ENCODE measurements around the gene SPATA6. TPM values are rescaled to one million over a fixed set of nuclear protein-coding genes. Genes with fewer than 3 reads are reported as not detected.

SPATA6 gene
- total and polyA plus RNA-seq, 2 donors (not counting 3 experiments of a cell fraction or from before 2014, with no cell fraction given), result 0.79 to 4.9 TPM

DNA sequence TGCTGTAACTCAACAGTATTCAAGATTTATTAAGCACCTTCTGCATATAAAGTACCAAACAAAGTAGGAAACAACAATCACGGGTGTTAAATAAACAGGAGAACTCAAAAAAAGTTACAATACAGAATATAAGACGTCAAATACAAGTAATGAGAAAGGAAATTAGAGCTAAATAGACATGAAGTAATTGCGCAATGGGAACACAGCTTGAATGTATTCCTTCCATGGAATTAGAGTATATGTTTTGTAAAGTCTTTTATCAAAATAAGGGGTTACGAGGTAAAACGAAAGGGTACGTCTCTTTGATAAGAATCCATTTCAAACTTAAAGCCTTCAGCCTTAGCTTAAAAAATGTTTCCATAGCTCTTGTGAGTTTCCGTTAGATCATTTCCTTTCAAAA, 109.1 kb downstream of the SPATA6 start:
- no peak overlapping the region for H3K4me3 ChIP-seq (replicated peaks in 1 of 3; ENCODE audit: insufficient read depth in 1 of 3, low read depth in 1 of 3, low read length in 3 of 3)
- H3K4me2 ChIP-seq (ENCODE audit: insufficient read depth, low read length), result no peak overlapping the region
- TF ChIP-seq POLR2A (IDR thresholded peaks at IDR 0.05; ENCODE audit: low read depth, low read length) (no peak), POLR2AphosphoS5 (IDR thresholded peaks at IDR 0.05; ENCODE audit: insufficient read depth, low read depth, low read length) (no peak), MYC (IDR thresholded peaks at IDR 0.05; ENCODE audit: low read depth, low read length) (no peak), FOS (IDR thresholded peaks at IDR 0.05; ENCODE audit: borderline replicate concordance, insufficient read depth, low read length) (no peak), EZH2 (IDR thresholded peaks at IDR 0.05; ENCODE audit: borderline replicate concordance, low read depth, low read length, severe bottlenecking) (no peak)
- TF ChIP-seq, protein P1, sequence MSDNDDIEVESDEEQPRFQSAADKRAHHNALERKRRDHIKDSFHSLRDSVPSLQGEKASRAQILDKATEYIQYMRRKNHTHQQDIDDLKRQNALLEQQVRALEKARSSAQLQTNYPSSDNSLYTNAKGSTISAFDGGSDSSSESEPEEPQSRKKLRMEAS (IDR thresholded peaks at IDR 0.05; ENCODE audit: insufficient read depth, insufficient read length), result no peak
- TF ChIP-seq, protein P2, sequence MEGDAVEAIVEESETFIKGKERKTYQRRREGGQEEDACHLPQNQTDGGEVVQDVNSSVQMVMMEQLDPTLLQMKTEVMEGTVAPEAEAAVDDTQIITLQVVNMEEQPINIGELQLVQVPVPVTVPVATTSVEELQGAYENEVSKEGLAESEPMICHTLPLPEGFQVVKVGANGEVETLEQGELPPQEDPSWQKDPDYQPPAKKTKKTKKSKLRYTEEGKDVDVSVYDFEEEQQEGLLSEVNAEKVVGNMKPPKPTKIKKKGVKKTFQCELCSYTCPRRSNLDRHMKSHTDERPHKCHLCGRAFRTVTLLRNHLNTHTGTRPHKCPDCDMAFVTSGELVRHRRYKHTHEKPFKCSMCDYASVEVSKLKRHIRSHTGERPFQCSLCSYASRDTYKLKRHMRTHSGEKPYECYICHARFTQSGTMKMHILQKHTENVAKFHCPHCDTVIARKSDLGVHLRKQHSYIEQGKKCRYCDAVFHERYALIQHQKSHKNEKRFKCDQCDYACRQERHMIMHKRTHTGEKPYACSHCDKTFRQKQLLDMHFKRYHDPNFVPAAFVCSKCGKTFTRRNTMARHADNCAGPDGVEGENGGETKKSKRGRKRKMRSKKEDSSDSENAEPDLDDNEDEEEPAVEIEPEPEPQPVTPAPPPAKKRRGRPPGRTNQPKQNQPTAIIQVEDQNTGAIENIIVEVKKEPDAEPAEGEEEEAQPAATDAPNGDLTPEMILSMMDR (IDR thresholded peaks at IDR 0.05; ENCODE audit: extremely low read depth in 1 of 2, insufficient read depth in 1 of 2, low read depth in 1 of 2, low read length in 2 of 2), result no peak
- no peaks in the 10 kb centered on the region for H3K4me1 ChIP-seq (ENCODE audit: control insufficient read depth, extremely low read depth, insufficient read depth, low read length)
- H3K79me2 ChIP-seq (ENCODE audit: control insufficient read depth, insufficient read depth, low read length), result no peaks in the 10 kb centered on the region
- no peak overlapping the region for H3K27ac ChIP-seq (ENCODE audit: insufficient read depth, low read depth, low read length)
- dilution Hi-C loops (cut with MboI; ENCODE audit: extremely low pct_ligation_motif_present, low sequenced_read_pairs) (no loop called here), intact Hi-C loops (cut with micrococcal nuclease) (no loop called here)
- no peaks in the 10 kb centered on the region for H3K9me1 ChIP-seq (replicated peaks; ENCODE audit: control insufficient read depth, extremely low read depth, insufficient read depth, low read length)
- FAIRE-seq (no peak), DNase-seq (ENCODE audit: low read depth, low spot score) (no peak)
- no peak overlapping the region for H2AFZ ChIP-seq (ENCODE audit: low read depth, low read length)
- no peaks in the 10 kb centered on the region for H3K36me3 ChIP-seq (ENCODE audit: control insufficient read depth in 2 of 2, extremely low read depth in 1 of 2, insufficient read depth in 2 of 2, low read length in 2 of 2)
- ChIA-PET CTCF (interaction anchor here (1.2 kb wide), 1 partner anchor 135 kb away, joined by 3 read pairs; no protein-coding TSS in a partner anchor), POLR2A (no interaction called here)
- no peak overlapping the region for H3K9ac ChIP-seq (replicated peaks; ENCODE audit: extremely low read depth, insufficient read depth, low read length)
- H4K20me1 ChIP-seq (replicated peaks; ENCODE audit: control insufficient read depth, extremely low read depth, insufficient read depth, low read length), result no peaks in the 10 kb centered on the region
- H3K27me3 ChIP-seq (ENCODE audit: control insufficient read depth in 2 of 2, insufficient read depth in 2 of 2, low read length in 2 of 2), result no peaks in the 10 kb centered on the region
- no TSS peak for BruUV-seq (replicated peaks)
- H3K9me3 ChIP-seq (replicated peaks; ENCODE audit: control insufficient read depth, insufficient read depth, low read length), result no peaks in the 10 kb centered on the region
